SK-N-SH (cell line): Measurements from ENCODE around the gene RUNDC1. TPM values are rescaled to one million over a fixed set of nuclear protein-coding genes. Genes with fewer than 3 reads are reported as not detected.

Experiments
- CTCF ChIA-PET: fragments of 300-600, 350-600 bp; formaldehyde crosslinking; extraction: SDS; loops from one replicate; lab custom pipeline; 2021; lab: Yijun Ruan, JAX
- POLR2A ChIA-PET: fragments of 350-600 bp; sonication (Branson Sonifier 250); formaldehyde crosslinking; extraction: SDS; loops from one replicate; lab custom pipeline; 2020; ENCODE audit warnings: antibody characterized with exemption, inconsistent platforms; lab: Yijun Ruan, JAX
- DNase-seq: peaks from one replicate; pipeline ENCODE4 v3.0.0; 2012
- H2AFZ ChIP-seq: fragments of 200-600 bp; sonication (generic); 2 replicates; pipeline ENCODE4 v1.8.1; 2016; ENCODE audit warnings: antibody characterized with exemption, mild to moderate bottlenecking, low read depth
- H3F3A ChIP-seq: fragments of 200-600 bp; sonication (generic); replicated peaks from 2 replicates; pipeline ENCODE3; 2016; ENCODE audit warnings: antibody characterized with exemption, mild to moderate bottlenecking; ENCODE audit not compliant: insufficient read depth
- H3K27ac ChIP-seq, 2 experiments: fragments of 200-500 bp in 1 of 2; fragments of 200-600 bp in 1 of 2; sonication (Bioruptor generic) in 1 of 2; sonication (generic), shearing (Covaris generic) in 1 of 2; 2 replicates each; pipeline versions ENCODE4 v1.5.1 to v1.6.1; 2014 to 2016; ENCODE audit warnings: low read depth in 2 of 2, inconsistent platforms in 1 of 2, low read length in 1 of 2, mild to moderate bottlenecking in 1 of 2, mixed read lengths in 1 of 2
- H3K27me3 ChIP-seq: fragments of 200-600 bp; sonication (generic), shearing (Covaris generic); 2 replicates; pipeline ENCODE4 v1.6.1; 2016; ENCODE audit warnings: mixed run types; ENCODE audit not compliant: insufficient read depth
- H3K36me3 ChIP-seq, 2 experiments: fragments of 200-500 bp in 1 of 2; fragments of 200-600 bp in 1 of 2; sonication (Bioruptor generic) in 1 of 2; sonication (generic) in 1 of 2; replicated peaks in 1 of 2; 2 replicates each; pipeline versions ENCODE3 to v1.5.1; 2014 to 2016; ENCODE audit warnings: low read length in 1 of 2, mild to moderate bottlenecking in 1 of 2; ENCODE audit not compliant: insufficient read depth in 2 of 2, control insufficient read depth in 1 of 2
- H3K4me1 ChIP-seq, 2 experiments: fragments of 200-500 bp in 1 of 2; fragments of 200-600 bp in 1 of 2; sonication (Bioruptor generic) in 1 of 2; sonication (generic), shearing (Covaris generic) in 1 of 2; 2 replicates each; pipeline versions ENCODE4 v1.5.1 to v1.6.1; 2014 to 2016; ENCODE audit warnings: low read depth in 1 of 2, low read length in 1 of 2, mixed run types in 1 of 2; ENCODE audit not compliant: insufficient read depth in 2 of 2, control insufficient read depth in 1 of 2
- H3K4me2 ChIP-seq: fragments of 200-600 bp; sonication (generic), shearing (Covaris generic); 2 replicates; pipeline ENCODE4 v1.6.1; 2017; ENCODE audit warnings: mixed run types
- H3K4me3 ChIP-seq, 2 experiments: fragments of 200-500 bp in 1 of 2; fragments of 200-600 bp in 1 of 2; sonication (Bioruptor generic) in 1 of 2; sonication (generic), shearing (Covaris generic) in 1 of 2; 2 replicates each; pipeline versions ENCODE4 v1.5.1 to v1.8.1; 2014 to 2016; ENCODE audit warnings: low read depth in 2 of 2, inconsistent platforms in 1 of 2, low read length in 1 of 2, mild to moderate bottlenecking in 1 of 2, mixed read lengths in 1 of 2, moderate library complexity in 1 of 2
- H3K79me2 ChIP-seq: fragments of 200-600 bp; sonication (generic); 2 replicates; pipeline ENCODE4 v1.8.1; 2017; ENCODE audit warnings: mild to moderate bottlenecking; ENCODE audit not compliant: insufficient read depth
- H3K9ac ChIP-seq: fragments of 200-600 bp; sonication (generic); 2 replicates; pipeline ENCODE4 v1.6.1; 2017; ENCODE audit warnings: mixed run types
- H3K9me2 ChIP-seq: fragments of 200-600 bp; sonication (generic); 2 replicates; pipeline ENCODE4 v1.6.1; 2017; ENCODE audit warnings: mixed run types
- H3K9me3 ChIP-seq: fragments of 200-600 bp; sonication (generic); 2 replicates; pipeline ENCODE4 v1.6.1; 2017; ENCODE audit warnings: mixed run types, mild to moderate bottlenecking, moderate library complexity
- H4K20me1 ChIP-seq: fragments of 200-600 bp; sonication (generic); 2 replicates; pipeline ENCODE4 v1.6.1; 2017; ENCODE audit warnings: mild to moderate bottlenecking, mixed run types; ENCODE audit not compliant: insufficient read depth
- CHD2 ChIP-seq: fragments of 150-350 bp; IDR thresholded peaks from 2 replicates; pipeline ENCODE4 v1.6.1; 2018; ENCODE audit warnings: low read length; ENCODE audit not compliant: partially characterized antibody
- CTCF ChIP-seq: fragments of 200-600 bp; sonication (generic); IDR thresholded peaks from 2 replicates; pipeline ENCODE4 v1.6.1; 2017; ENCODE audit warnings: antibody characterized with exemption, mild to moderate bottlenecking, moderate library complexity
- ELF1 ChIP-seq: IDR thresholded peaks from 2 replicates; pipeline ENCODE4 v1.4.0; 2012
- EP300 ChIP-seq, 2 experiments: IDR thresholded peaks; 2 replicates each; pipeline versions ENCODE4 v1.4.0 to v1.6.1; 2012; ENCODE audit warnings: borderline replicate concordance in 1 of 2, low read depth in 1 of 2, low read length in 1 of 2
- FOXJ3 ChIP-seq: sonication (generic); formaldehyde crosslinking; IDR thresholded peaks from 2 replicates; pipeline ENCODE4 v1.5.1; 2020; ENCODE audit warnings: mild to moderate bottlenecking, missing genetic modification reagents
- FOXM1 ChIP-seq: IDR thresholded peaks from 2 replicates; pipeline ENCODE4 v1.4.0; 2012; ENCODE audit warnings: low read depth, mild to moderate bottlenecking
- JUND ChIP-seq: IDR thresholded peaks from 2 replicates; pipeline ENCODE4 v1.4.0; 2012
- MAX ChIP-seq: IDR thresholded peaks from 2 replicates; pipeline ENCODE4 v1.4.0; 2012; ENCODE audit warnings: low read depth
- MEF2A ChIP-seq: IDR thresholded peaks from 2 replicates; pipeline ENCODE4 v1.4.0; 2012; ENCODE audit warnings: low read depth, borderline replicate concordance
- MXI1 ChIP-seq: IDR thresholded peaks from 2 replicates; pipeline ENCODE4 v1.6.1; 2012; ENCODE audit warnings: mild to moderate bottlenecking, low read depth, low read length, improper control_type of control experiment
- NFIC ChIP-seq: IDR thresholded peaks from 2 replicates; pipeline ENCODE4 v1.4.0; 2012; ENCODE audit warnings: borderline replicate concordance
- NRF1 ChIP-seq: IDR thresholded peaks from 2 replicates; pipeline ENCODE4 v1.6.1; 2012; ENCODE audit warnings: low read depth, mild to moderate bottlenecking, low read length
- PBX3 ChIP-seq: IDR thresholded peaks from 2 replicates; pipeline ENCODE4; 2012
- POLR2AphosphoS5 ChIP-seq: IDR thresholded peaks from 2 replicates; pipeline ENCODE4 v1.6.1; 2012; ENCODE audit warnings: low read depth, low read length
- RAD21 ChIP-seq: IDR thresholded peaks from 2 replicates; pipeline ENCODE4 v1.6.1; 2012; ENCODE audit warnings: mild to moderate bottlenecking, low read length
- RCOR1 ChIP-seq: fragments of 150-350 bp; IDR thresholded peaks from 2 replicates; pipeline ENCODE4 v1.6.1; 2017; ENCODE audit warnings: antibody characterized with exemption, low read length
- REST ChIP-seq: IDR thresholded peaks from 2 replicates; pipeline ENCODE4 v1.6.1; 2012; ENCODE audit warnings: mild to moderate bottlenecking, low read depth, low read length, moderate library complexity
- TCF12 ChIP-seq: IDR thresholded peaks from 2 replicates; pipeline ENCODE4 v1.4.0; 2012
- USF2 ChIP-seq: fragments of 150-350 bp; IDR thresholded peaks from 2 replicates; pipeline ENCODE4 v1.6.1; 2017; ENCODE audit warnings: antibody characterized with exemption, low read length, low read depth, borderline replicate concordance
- YY1 ChIP-seq: IDR thresholded peaks from 2 replicates; pipeline ENCODE4 v1.4.0; 2012; ENCODE audit warnings: low read depth, mild to moderate bottlenecking
- WGBS: methylation state at CpG from one replicate; pipeline ENCODE4 v1.1.6; 2017; ENCODE audit warnings: low lambda C conversion rate; 5-methylcytosine and 5-hydroxymethylcytosine counted together
- polyA plus RNA-seq, 3 experiments: library from polyadenylated mRNA; depleted of rRNA; stranded (reverse); fragments of >200 nt; gene quantifications; 2 replicates each; pipeline ENCODE4 v1.2.3, GENCODE V29; 2012

RUNDC1 gene
- polyA plus RNA-seq, 1 of the 3 experiments (the other 2 are of a cell fraction): 9.0 TPM

GRCh38 chr17:43006639-43007551, 26.5 kb downstream of the RUNDC1 start, which contains the start of gene IFI35:
Gene IFI35, plus strand, starts transcription at chr17:43006784. Its CDS starts 164 bp downstream, at chr17:43006948.
- POLR2A ChIA-PET: interaction anchor here (0.6 to 0.7 kb wide), 2 partner anchors 17 to 521 kb away, joined by 4 read pairs; no protein-coding TSS in a partner anchor
- H3K79me2 ChIP-seq: peaks cover 5% of the 10 kb centered on the region; the same call in 1 of the 2 replicates
- DNase-seq: no peak
- H3K9me3 ChIP-seq: no peaks in the 10 kb centered on the region
- H3F3A ChIP-seq: peaks cover 47% of the 10 kb centered on the region
- no peaks in the 10 kb centered on the region for H3K4me1 ChIP-seq
- peak within 1 kb of the TSS; percentile 42; the same call in 1 of the 2 replicates for H2AFZ ChIP-seq
- peaks cover 15 to 19% of the 10 kb centered on the region in 2 experiments for H3K36me3 ChIP-seq
- 59% methylated on average over 18 of the region's 18 CpGs for WGBS
- no peaks in the 10 kb centered on the region for H3K9me2 ChIP-seq
- peak within 1 kb of the TSS; percentile 45 to 55 for H3K4me3 ChIP-seq
- CTCF ChIA-PET: interaction anchor here (1.0 to 1.5 kb wide), 2 partner anchors 11 to 17 kb away, joined by 3 to 5 read pairs; no protein-coding TSS in a partner anchor
- H3K9ac ChIP-seq: peak within 1 kb of the TSS; percentile 51
- H3K27ac ChIP-seq: peak within 1 kb of the TSS; percentile 35 to 61; a peak in 3 of 4 replicates
- peaks cover 14% of the 10 kb centered on the region; the same call in 1 of the 2 replicates for H4K20me1 ChIP-seq
- H3K4me2 ChIP-seq: peak within 1 kb of the TSS; percentile 70
- TF ChIP-seq MAX: peak; percentile 50; the same call in 1 of the 2 replicates
- no peak for TF ChIP-seq TCF12
- no peak for TF ChIP-seq RCOR1
- TF ChIP-seq CHD2: no peak
- TF ChIP-seq REST: no peak
- TF ChIP-seq USF2: no peak
- no peak for TF ChIP-seq EP300 (IDR thresholded peaks at IDR 0.05; ENCODE audit: borderline replicate concordance in 1 of 2, low read depth in 1 of 2, low read length in 1 of 2)
- peak; percentile 25 for TF ChIP-seq RAD21
- TF ChIP-seq NRF1: no peak
- no peak for TF ChIP-seq FOXJ3
- no peak for TF ChIP-seq POLR2AphosphoS5
- peak; percentile 31 for TF ChIP-seq CTCF
- no peak for TF ChIP-seq YY1
- no peak for TF ChIP-seq NFIC
- no peak for TF ChIP-seq MEF2A
- no peak for TF ChIP-seq FOXM1
- TF ChIP-seq ELF1: no peak
- TF ChIP-seq JUND: no peak
- TF ChIP-seq MXI1: no peak
- TF ChIP-seq PBX3: no peak
- no peaks in the 10 kb centered on the region for H3K27me3 ChIP-seq
